Effector CD8-positive, alpha-beta T cell (primary cell): Measurements from ENCODE around the gene TJAP1.
"Not testable (repeated sequence)": the region's sequence is repeated elsewhere in the genome, so short reads cannot be mapped to it uniquely, and the experiment has no call there.

Experiments used
- DNase-seq: peaks from one replicate; lab custom pipeline; 2025; lab: John Stamatoyannopoulos, UW

TJAP1 gene

GRCh38 chr6:43481591-43482236 lies 4.3 kb downstream of the TJAP1 start:
- DNase-seq, result no peak

- DNase-seq, result no peak
Measured at GRCh38 chr6:43488667-43489276, 11.4 kb downstream of the TJAP1 start.

GRCh38 chr6:43489277-43490072 lies 12.1 kb downstream of the TJAP1 start:
- DNase-seq, result no peak

DNA sequence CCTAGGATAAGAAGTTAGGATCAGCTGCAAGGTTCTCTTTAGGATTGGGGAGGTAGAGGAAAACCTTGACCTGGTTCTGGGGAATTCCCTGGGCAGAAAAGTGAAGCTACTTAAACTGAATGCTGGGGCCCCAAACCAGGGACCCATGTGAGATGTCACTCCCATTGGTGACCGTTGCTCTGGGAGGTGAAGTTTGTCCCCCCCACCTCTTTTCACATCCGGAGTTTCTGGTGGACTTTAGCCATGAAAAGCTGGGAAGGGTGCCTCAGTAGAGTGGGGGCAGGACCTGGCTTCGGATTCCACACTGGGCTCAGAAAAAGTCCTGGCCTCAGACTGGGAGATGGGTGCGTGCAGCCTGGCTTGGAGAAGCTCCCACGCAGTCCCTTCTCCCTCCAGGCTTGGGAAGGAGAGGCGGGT lies 13.2 kb downstream of the TJAP1 start:
- DNase-seq, result no peak

- DNase-seq, result no peak
Measured at GRCh38 chr6:43491750-43492661, 14.6 kb downstream of the TJAP1 start.

- no peak for DNase-seq
Measured at GRCh38 chr6:43492673-43493072, 15.3 kb downstream of the TJAP1 start.

DNA sequence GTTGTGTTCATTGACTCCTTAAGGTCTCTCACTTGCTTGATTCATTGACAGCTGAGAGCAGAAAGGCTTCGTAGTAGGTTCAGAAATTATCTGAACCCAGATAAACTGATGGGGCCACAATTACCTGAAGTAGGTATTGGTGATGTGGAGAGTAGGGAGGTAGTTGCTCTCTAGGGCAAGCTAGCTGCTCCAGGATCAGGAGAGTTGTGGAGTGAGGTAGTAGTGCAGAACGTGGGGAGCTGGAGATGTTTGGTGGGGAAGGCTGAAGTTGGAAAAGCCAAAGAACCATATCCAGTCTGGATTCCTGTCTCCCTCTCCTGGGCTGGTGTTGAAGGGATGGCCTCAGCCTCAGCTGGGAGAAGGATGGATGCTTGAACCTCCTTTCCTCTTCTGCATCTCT lies 15.9 kb downstream of the TJAP1 start:
- no peak for DNase-seq

GRCh38 chr6:43493833-43494232 lies 16.5 kb downstream of the TJAP1 start:
- no peak for DNase-seq

- DNase-seq, result no peak
Measured at GRCh38 chr6:43494321-43494720, 17.0 kb downstream of the TJAP1 start.

GRCh38 chr6:43494766-43495165 lies 17.4 kb downstream of the TJAP1 start:
- DNase-seq, result no peak

GRCh38 chr6:43495409-43495941 lies 18.1 kb downstream of the TJAP1 start:
- DNase-seq, result no peak

DNA sequence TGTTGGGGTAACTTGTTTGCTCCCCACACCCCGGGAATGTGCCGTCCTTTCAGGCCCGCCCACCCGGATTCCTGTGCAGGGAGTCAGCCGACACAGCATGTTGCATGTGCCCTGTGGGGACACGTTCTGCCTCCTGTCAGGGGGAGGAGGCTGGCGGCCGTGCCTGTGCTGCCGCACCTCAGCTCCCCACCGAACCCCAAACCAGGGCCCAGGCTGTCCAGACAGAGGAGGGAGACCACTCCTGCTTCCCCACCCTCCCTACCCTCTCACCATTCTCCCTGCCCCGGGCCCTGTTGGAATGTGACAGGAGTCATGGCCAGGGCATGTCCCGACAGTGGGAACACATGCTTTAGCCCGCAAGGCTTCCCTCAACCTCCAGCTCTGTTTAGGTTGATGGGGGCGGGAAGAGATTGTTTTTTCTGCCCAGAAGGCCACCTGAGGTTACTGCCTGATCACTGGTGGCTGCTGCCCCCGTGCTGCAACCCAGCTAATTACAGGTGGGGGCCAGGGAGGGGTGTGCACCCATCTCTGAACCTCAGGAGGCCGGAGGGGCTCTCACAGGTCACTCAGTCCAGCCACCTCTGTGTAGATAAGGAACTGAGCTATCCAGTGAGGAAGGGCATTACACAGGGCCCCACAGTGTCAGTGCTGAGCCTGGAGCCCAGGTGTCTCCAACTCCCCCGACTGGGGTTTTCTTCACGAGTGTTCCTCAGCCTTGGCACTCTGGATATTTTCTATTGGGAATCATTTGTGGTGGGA lies 19.2 kb downstream of the TJAP1 start:
- no peak for DNase-seq

DNA sequence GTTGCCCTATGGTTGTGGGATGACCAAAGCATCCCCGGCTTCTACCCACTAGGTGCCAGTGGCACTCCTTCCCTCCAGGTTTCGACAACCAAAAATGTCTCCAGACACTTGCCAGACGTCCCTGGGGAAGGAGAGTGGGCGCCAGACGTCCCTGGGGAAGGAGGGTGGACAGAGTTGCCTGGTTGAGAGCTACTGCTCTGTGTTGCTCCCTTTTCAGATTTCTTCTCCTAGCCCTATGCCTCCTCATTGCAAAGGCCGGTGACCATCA lies 19.7 kb downstream of the TJAP1 start:
- no peak for DNase-seq

DNA sequence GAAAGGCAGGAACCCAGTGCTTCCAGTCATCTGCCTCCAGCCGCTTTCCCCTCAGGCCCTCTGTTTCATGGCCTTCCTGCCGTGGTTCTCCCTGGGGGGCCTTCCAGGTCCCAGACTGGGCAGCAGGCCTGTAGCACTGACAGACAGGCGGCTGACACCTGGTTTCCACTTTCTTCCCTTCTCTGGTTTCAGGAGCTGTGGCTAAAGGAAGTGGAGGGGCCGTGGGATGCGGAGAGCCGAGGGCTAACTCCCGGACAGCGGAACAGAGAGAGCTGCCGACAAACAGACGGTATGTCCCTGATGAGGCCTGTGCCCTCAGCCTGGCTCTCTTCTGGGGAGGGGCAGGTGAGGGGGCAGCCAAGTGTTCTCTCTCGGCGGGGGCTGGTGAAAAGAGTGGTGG lies 20.3 kb downstream of the TJAP1 start:
- DNase-seq, result no peak

DNA sequence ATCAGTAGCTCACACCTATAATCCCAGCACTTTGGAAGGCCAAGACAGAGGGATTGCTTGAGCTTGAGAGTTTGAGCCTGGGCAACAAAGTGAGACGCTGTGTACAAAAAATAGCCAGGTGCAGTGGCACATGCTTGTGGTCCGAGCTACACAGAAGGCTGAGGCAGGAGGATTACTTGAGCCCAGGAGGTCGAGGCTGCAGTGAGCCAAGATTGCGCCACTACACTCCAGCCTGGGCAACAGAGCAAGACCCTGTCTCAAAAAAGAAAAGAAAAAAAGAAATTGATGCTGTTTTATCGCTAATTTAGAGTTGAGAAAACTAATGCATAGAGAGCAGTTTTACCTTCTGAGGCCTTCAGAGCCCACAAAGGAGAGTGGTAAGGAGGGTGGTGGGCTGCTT lies 20.9 kb downstream of the TJAP1 start:
- DNase-seq, result not testable (repeated sequence)

DNA sequence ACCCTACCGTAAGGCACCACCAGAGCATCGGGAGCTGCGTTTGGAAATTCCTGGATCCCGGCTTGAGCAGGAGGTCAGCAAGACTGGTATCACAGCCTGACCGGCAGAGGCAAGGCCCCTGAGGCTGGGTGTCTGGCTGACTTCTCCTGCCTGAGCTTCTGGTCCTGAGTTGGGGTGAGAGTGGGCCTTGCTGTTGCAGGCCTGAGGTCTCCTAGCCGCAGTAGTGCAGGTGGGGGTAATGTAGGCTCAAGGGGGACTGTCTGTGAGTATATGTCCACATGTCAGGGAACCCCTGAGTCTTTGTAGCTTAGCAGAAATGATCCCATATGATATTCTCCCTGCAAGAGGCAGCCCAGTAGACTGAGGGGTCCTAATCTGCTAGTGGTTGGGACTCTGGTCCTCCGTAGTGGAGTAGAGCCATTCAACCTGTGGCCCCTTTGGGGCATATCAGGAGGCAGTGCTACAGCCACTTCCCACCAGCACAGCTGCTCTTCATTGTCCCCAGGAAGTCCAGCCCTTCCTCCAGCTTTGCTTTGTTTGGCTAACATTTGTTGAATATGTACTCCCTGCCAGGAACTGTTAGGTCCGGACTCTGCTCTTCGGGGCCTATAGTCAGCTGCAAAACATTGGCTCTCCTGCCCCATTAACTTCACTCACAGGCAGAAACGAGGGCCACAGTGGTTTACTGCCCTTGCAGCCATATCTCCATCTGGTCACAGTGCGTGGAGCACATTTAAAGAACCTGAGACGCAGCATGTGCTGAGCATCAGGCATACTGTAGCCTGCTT lies 21.9 kb downstream of the TJAP1 start:
- DNase-seq, result no peak

DNA sequence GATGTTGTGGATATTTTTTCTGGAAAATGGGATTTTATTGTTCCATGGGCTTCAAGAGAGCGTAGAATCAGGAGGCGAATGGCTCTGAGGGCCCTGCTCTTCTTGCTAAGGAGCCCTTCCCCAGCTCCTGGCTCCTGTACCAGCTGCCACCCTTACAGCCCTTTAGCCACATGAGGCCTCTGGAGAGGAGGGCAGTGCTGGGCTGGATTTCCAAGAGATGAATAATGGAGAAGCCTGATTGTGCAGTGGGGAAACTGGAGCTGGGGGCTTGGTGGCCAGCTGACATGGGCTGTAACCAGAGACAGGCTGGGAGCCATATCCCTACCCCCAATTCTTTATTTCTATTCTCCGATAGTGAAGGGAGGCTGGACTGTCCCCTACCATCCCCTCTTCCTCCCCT lies 23.6 kb downstream of the TJAP1 start:
- no peak for DNase-seq

DNA sequence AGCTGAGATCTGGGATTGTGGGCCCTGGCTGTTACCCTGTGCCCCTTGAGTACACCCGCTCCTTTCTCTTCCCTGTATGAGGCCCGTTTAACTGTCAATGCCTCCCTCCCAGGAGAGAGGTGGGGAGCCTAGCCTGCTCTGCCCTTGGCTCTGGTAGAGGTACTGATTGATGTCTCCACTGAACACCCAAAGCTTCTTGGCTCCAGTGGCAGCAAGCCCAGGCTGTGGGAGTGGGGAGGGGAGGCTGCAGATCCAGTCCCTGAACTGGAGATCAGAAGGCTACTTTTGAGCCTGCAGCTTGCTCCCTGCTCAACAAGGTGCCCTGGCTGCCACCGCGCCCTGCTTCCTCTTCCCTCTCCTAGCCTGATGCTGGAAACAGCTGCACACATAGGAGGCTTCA lies 25.3 kb downstream of the TJAP1 start:
- DNase-seq, result no peak

- DNase-seq, result no peak
Measured at GRCh38 chr6:43503443-43503842, 26.1 kb downstream of the TJAP1 start.

GRCh38 chr6:43504756-43505593 lies 27.6 kb downstream of the TJAP1 start:
- no peak for DNase-seq
